OCI-LY7 (cell line): Measurements from ENCODE around the gene RIMBP2.

Experiments
- CTCF ChIP-seq: fragments of 200-600 bp; sonication (generic); conservative IDR thresholded peaks from 2 replicates; pipeline ENCODE4 v1.5.1; 2014; ENCODE audit warnings: mild to moderate bottlenecking, antibody characterized with exemption, low read length, moderate library complexity, mixed read lengths
- EZH2phosphoT487 ChIP-seq: fragments of 200-600 bp; sonication (generic); IDR thresholded peaks from 2 replicates; pipeline ENCODE4 v1.6.1; 2018; ENCODE audit warnings: low read depth, borderline replicate concordance, mild to moderate bottlenecking, mixed run types, antibody characterized with exemption, low read length, moderate library complexity, mixed read lengths

GRCh38 chr12:130468700-130469245 is 247.3 kb downstream of the RIMBP2 start:
- no peak for TF ChIP-seq CTCF
- TF ChIP-seq EZH2phosphoT487: no peak
